Stimulated activated CD8-positive, alpha-beta memory T cell treated with anti-CD3 and anti-CD28 coated beads, Interleukin-15, amount 100 ng/mL, for 24 hours (primary cell): Measurements from ENCODE around the gene ZYX.
"Not testable (repeated sequence)": the region's sequence is repeated elsewhere in the genome, so short reads cannot be mapped to it uniquely, and the experiment has no call there.

ENCODE experiments used
- DNase-seq: peaks from one replicate; pipeline ENCODE4 v3.0.0-alpha.2; 2020; ENCODE audit warnings: low read depth

ZYX gene

GRCh38 chr7:143396625-143397556, 15.7 kb downstream of the ZYX start:
- DNase-seq = no peak

DNA sequence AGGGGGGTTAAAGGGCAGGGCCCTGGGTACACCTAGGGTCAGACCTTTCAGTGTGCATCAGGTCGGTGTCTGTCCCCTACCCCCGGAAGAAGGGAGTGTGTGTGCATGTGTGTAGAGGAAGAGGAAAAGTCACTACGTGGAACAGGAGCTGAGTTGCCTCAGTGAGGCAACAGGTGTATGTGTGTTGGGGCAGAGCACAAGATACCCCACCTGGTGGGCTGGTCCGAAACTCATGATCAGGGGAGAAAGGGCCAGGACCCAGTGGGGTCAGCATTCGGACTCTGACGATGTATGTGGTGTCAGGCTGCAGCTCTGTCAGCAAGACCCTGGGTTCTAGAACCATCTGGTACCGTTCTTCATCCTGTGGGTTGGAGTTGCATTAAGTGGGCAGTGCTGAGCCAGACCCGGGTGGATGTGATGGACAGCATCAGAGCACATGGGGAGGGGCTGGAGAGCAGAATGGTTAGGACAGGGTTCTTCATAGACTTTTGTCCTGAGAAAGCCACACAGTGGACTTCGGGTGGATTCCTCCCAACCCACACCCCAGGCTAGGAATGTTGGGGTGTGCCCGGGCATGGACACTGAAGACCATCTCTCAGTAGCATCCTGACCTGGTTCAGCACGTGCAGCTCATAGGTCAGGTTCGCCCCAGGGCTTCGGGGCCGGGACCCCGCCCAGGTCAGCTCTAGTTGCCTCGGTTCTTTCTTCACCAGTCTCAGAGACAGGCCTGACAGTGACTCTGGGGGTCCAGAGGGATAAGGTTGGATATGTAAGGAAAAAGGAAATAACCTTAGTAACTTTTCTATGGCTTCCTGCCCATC, 16.8 kb downstream of the ZYX start:
- no peak for DNase-seq

GRCh38 chr7:143398616-143399015, 17.5 kb downstream of the ZYX start:
- DNase-seq = no peak

GRCh38 chr7:143399151-143399550, 18.0 kb downstream of the ZYX start:
- DNase-seq = no peak

- no peak for DNase-seq
Measured at GRCh38 chr7:143399642-143400041, 18.5 kb downstream of the ZYX start.

DNA sequence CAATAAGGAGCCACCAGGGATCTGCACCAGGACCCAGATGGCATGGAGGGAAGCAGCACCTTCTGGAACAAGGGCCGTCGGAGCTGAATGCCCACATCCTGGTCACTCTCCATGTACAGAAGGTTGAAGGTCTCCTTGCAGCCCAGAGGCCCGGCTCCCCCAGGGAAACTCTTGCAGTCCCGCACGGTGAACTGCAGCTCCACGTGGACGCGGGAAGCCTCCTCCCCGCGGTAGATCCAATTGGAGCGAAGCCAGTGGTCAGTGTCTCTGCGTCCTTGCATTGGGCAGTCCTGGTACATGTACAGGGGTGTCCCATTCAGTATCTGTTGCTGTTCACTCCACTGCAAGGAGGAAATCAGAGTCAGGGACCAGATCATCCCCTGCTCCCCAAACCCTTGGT, 20.1 kb downstream of the ZYX start:
- no peak for DNase-seq

- DNase-seq = not testable (repeated sequence)
Measured at GRCh38 chr7:143402233-143402632, 21.1 kb downstream of the ZYX start.

DNA sequence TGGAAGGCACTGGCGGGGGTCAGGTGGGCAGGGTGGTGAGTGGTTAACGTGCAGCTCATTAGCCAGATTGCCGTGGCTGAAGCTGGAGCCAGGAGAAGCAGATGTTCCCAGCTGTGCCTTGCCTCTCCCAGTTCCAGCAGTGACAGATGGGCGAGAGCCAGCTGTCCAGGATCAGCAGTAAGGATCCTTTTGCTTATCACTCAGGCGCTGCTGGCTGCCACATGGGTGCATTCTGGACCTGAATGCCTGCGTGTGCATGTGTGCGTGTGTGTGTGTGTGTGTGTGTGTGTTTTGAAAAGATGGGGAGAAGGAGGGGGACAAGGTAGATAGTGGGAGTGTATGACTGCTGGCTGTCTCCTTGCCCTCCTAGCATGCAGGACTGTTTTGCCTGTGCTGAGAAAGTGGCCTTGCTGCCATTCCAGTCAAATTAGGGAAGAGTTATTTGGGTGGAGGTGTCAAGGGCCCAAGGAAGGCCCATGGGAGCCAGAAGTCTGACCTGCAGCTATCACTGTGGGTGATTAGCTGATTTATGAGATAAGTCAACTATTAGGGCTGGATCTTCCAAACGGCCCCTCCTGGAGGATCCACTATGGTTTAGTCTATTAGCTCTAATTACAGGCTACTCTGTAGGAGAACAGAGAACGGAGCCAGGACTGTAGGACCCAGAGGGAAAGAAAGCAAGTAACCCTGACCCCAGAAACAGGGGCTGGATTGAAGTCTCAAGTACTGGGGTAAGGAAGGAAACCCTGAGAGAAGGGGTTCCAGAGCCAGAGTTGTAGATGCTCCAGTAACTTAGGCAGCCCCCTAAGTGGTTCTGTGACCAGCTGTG, 24.2 kb downstream of the ZYX start:
- DNase-seq = no peak

DNA sequence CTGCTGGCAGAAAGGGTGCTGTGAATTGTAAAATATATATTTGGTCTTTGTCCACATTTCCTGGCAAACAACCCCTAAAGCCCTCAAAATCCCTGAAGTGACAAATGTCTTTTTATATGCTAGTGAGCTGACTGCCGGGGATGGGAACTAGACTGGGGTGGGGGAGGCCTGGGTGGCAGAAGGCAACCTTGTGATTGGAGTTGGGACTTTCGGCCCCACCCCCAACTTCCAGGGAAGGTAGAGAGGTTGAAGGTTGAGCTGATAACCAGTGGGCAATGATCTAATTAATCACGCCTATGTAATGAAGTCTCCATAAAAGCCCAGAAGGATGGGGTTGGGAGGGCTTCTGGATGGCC, 24.8 kb downstream of the ZYX start:
- no peak for DNase-seq

- DNase-seq = no peak
Measured at GRCh38 chr7:143407287-143408251, 26.4 kb downstream of the ZYX start.

- no peak for DNase-seq
Measured at GRCh38 chr7:143408252-143408685, 27.1 kb downstream of the ZYX start.

- DNase-seq = no peak
Measured at GRCh38 chr7:143408686-143409561, 27.8 kb downstream of the ZYX start, which contains the start of gene EPHA1. Gene EPHA1, minus strand, starts transcription at chr7:143408856. Its CDS starts 51 bp downstream, at chr7:143408805.

DNA sequence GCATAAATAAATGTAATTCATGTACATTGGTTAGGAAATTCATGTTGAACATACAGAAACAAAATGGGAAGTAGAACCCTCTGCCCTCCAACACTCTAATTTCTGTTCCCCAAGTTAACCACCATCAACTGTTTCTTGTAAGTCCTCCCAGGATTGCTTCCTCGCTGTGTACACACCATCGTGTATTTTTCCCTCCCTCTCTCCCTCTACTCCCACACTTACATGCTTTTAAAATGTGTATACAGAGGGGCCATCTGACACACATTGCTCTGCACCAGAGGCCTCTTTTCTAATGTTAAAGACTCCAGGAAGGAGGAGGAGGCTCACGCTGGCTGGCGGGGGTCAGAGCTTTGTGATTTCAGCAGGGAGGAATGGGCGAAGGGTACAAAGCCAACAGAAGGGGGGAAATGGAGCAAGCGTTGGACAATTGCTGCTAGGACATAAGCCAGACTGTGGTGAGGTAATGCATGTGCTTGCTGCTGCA, 29.4 kb downstream of the ZYX start:
- DNase-seq = no peak

GRCh38 chr7:143411976-143412708, 31.0 kb downstream of the ZYX start:
- no peak for DNase-seq

DNA sequence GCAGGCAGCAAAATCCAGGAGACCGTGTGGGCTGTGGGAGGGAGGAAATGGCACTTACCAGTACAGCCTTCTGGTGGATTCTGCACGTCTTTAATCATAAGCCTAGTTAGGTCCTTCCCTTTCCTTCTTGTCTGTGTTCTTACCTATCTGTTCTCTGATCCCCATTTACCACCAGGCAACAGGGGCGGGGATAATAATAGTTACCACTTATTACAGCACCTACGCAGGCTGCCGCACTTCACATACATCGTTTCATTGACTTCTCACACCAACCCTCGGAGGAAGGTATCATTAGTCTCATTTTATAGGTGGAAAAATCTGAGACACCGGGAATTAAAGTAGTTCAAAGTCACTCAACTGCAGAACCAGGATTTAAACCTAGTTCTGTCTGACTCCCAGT, 32.0 kb downstream of the ZYX start:
- DNase-seq = no peak

DNA sequence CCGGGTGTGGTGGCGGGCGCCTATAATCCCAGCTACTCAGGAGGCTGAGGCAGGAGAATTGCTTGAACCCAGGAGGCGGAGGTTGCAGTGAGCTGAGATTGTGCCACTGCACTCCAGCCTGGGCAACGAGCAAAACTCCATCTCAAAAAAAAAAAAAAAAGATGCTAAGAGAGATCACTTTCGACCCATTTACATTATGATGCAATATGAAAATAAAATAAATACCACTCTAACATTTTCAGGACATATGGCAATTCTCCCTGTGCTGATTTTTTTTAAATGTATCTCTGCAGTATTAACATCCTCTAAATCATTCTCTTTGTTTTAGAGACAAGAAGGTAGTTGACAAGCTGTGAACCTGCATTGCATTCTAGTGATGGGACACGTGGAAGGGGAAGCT, 34.1 kb downstream of the ZYX start:
- not testable (repeated sequence) for DNase-seq

DNA sequence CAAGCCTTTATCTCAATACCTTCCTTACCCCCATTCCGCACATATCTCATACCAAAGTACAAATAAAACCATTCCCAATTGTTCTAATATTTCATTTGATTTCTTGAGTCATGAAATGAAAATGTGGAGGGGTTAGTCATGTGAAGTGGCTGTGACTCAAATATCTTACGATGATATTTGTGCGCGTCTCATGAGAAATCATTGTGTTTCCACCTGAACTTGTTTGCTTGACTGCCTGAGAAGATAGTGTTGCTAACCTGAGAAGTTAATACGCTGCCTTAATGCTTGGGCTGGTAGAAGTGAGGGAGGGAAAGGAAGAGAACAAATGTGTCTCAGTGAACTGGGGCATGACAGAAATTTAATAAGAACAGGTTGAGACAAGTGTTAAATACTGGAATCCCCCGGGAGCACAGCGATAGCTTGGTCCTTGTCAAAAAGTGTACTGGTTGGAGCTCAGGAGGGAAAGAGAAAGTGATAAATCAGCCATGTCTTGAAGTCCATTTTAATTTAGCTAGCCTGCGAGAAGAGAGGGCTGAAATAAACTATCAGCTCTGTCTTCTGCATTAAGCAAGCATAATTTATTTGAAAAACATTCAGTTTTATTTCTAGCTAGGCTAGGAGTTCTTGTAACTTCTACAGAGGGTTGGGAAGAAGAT, 34.7 kb downstream of the ZYX start:
- no peak for DNase-seq

DNA sequence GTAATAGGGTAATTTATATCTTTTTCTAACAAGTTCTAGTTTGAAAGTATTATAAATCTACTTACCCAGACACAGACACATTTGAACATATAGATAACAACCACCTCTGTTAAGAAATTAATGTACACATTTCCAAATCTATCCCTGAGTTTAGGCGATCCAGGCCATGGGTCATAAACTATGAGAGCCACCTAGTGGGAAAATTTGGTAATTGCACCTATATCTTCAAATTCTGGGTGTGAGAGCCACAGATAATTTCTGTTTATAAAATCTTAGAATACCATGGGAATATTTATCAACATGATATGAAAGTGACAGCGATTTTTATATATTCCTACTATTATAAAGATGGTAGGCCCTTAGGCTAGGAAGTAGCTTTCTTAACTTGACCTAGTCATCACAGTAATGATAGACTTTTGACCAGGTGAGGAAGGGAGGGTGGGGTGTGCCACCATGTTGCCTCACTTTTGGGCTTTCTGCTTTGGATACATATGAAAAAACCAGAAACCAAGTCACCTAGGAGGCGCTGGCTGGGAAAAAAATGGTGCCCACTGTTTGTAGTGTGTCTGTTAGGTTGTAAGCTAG, 35.5 kb downstream of the ZYX start:
- DNase-seq = no peak
